Gastrocnemius medialis (tissue), 4 donors: ENCODE measurements around the gene TNS1. TPM values are rescaled to one million over a fixed set of nuclear protein-coding genes. Genes with fewer than 3 reads are reported as not detected.
A peak's percentile ranks its signal among the peaks of the same experiment; 100 is the strongest.

Experiments used
- ATAC-seq, 2 donors: fragments of 150-250 bp; one replicate each; pipeline ENCODE4 v1.9.1; 2016
- DNase-seq, 2 donors: peaks; one replicate each; pipeline ENCODE4 v3.0.0-alpha.2; 2019
- H3K27ac ChIP-seq, 4 donors: fragments of 200-600 bp; sonication (generic); 1 replicate in 1 of 4; 2 replicates in 3 of 4; pipeline ENCODE4 v1.5.1; 2016 to 2018; ENCODE audit warnings: mild to moderate bottlenecking in 2 of 4, moderate library complexity in 1 of 4
- H3K27me3 ChIP-seq, 3 donors: fragments of 200-600 bp; sonication (generic) in 2 of 3; 1 replicate in 1 of 3; 2 replicates in 2 of 3; pipeline versions ENCODE4 v1.5.1 to v1.6.0; 2016 to 2019; ENCODE audit warnings: mild to moderate bottlenecking in 1 of 3, moderate library complexity in 1 of 3
- H3K36me3 ChIP-seq, 2 donors: fragments of 200-600 bp; sonication (generic) in 1 of 2; one replicate each; pipeline ENCODE4 v1.5.1; 2017 to 2018
- H3K4me1 ChIP-seq, 2 donors: fragments of 200-600 bp; sonication (generic) in 1 of 2; one replicate each; pipeline ENCODE4 v1.5.1; 2016 to 2017; ENCODE audit warnings: mild to moderate bottlenecking in 2 of 2
- H3K4me3 ChIP-seq, 4 donors: fragments of 200-600 bp; sonication (generic) in 3 of 4; 1 replicate in 1 of 4; 2 replicates in 3 of 4; pipeline ENCODE4 v1.5.1; 2016 to 2019; ENCODE audit warnings: mild to moderate bottlenecking in 2 of 4
- H3K9me3 ChIP-seq, 3 donors: fragments of 200-600 bp; sonication (generic) in 2 of 3; 1 replicate in 1 of 3; 2 replicates in 2 of 3; pipeline ENCODE4 v1.5.1; 2016 to 2019
- CTCF ChIP-seq, 5 experiments: fragments of 450-650 bp in 3 of 5; fragments of 200-600 bp in 2 of 5; sonication (generic) in 2 of 5; IDR thresholded peaks in 4 of 5; conservative IDR thresholded peaks in 1 of 5; 1 replicate in 4 of 5; 2 replicates in 1 of 5; pipeline ENCODE4 v1.5.1; 2016 to 2019; ENCODE audit warnings: antibody characterized with exemption in 5 of 5, mild to moderate bottlenecking in 3 of 5, moderate library complexity in 3 of 5
- POLR2A ChIP-seq, 2 donors: fragments of 450-650 bp; IDR thresholded peaks; one replicate each; pipeline ENCODE4 v1.6.1; 2017; ENCODE audit warnings: antibody characterized with exemption in 2 of 2, mild to moderate bottlenecking in 2 of 2, moderate library complexity in 2 of 2
- in situ Hi-C, 4 donors: fragments of 200-750 bp; cut with MboI; loops; one replicate each; pipeline versions ENCODE4 v1.15.0 to v1.8.0; 2017; ENCODE audit warnings: low sequenced_read_pairs in 4 of 4
- intact Hi-C: fragments of 100-400 bp; cut with DNase I; formaldehyde crosslinking; loops from one replicate; pipeline ENCODE4 v1.15.1; 2023; ENCODE audit warnings: low total_unique reads
- total RNA-seq, 4 donors: library from RNA; depleted of rRNA; stranded (reverse); fragments of >200 nt; gene quantifications; one replicate each; pipeline versions ENCODE4 v1.1.0 to v1.2.3, GENCODE V29; 2016

The TNS1 gene
- total RNA-seq, 4 donors from 2014 or later, result 407 to 670 (median 484) TPM

GRCh38 chr2:217977840-217978535, 24.8 kb downstream of the TNS1 start:
- Histone ChIP-seq H3K4me3 (peak overlapping the region; percentile 52 to 60 (median 55)), H3K27ac (peak overlapping the region; percentile 56 to 74 (median 70)), H3K27me3 (no peaks in the 10 kb centered on the region), H3K9me3 (no peaks in the 10 kb centered on the region), H3K4me1 (peaks cover 32 to 55% of the 10 kb centered on the region in 2 donors), H3K36me3 (no peaks in the 10 kb centered on the region)
- intact Hi-C loops (no loop called here), in situ Hi-C loops (no loop called here)
- no peak for TF ChIP-seq POLR2A (IDR thresholded peaks at IDR 0.05)
- no peak for TF ChIP-seq CTCF (IDR thresholded peaks at IDR 0.05 in 4 of 5, conservative IDR thresholded peaks at IDR 0.05 in 1 of 5)
- ATAC-seq, result no peak
- no peak for DNase-seq

GRCh38 chr2:217976301-217976700, 26.5 kb downstream of the TNS1 start:
- Histone ChIP-seq H3K4me1 (peaks cover 43 to 57% of the 10 kb centered on the region in 2 donors), H3K4me3 (no peak overlapping the region), H3K36me3 (no peaks in the 10 kb centered on the region), H3K27me3 (no peaks in the 10 kb centered on the region), H3K9me3 (no peaks in the 10 kb centered on the region), H3K27ac (no peak overlapping the region)
- TF ChIP-seq CTCF (IDR thresholded peaks at IDR 0.05 in 4 of 5, conservative IDR thresholded peaks at IDR 0.05 in 1 of 5) (no peak), POLR2A (IDR thresholded peaks at IDR 0.05) (no peak)
- intact Hi-C loops (no loop called here), in situ Hi-C loops (no loop called here)
- DNase-seq, result no peak
- no peak for ATAC-seq

- H3K4me1 ChIP-seq, result peaks cover 43 to 50% of the 10 kb centered on the region in 2 donors
- H3K27ac ChIP-seq, result no peak overlapping the region
- intact Hi-C loops (no loop called here), in situ Hi-C loops (no loop called here)
- H3K36me3 ChIP-seq, result no peaks in the 10 kb centered on the region
- no peak for ATAC-seq
- H3K4me3 ChIP-seq, result no peak overlapping the region
- no peak for DNase-seq
- TF ChIP-seq CTCF (IDR thresholded peaks at IDR 0.05 in 4 of 5, conservative IDR thresholded peaks at IDR 0.05 in 1 of 5) (no peak), POLR2A (IDR thresholded peaks at IDR 0.05) (no peak)
- no peaks in the 10 kb centered on the region for H3K9me3 ChIP-seq
- no peaks in the 10 kb centered on the region for H3K27me3 ChIP-seq
These were observed 27.2 kb downstream of the TNS1 start for GRCh38 chr2:217975626-217976025.

- Histone ChIP-seq H3K27ac (peak overlapping the region in 1 of 4 donors; percentile 59), H3K4me1 (peaks cover 32 to 40% of the 10 kb centered on the region in 2 donors), H3K27me3 (no peaks in the 10 kb centered on the region), H3K4me3 (no peak overlapping the region), H3K36me3 (no peaks in the 10 kb centered on the region), H3K9me3 (no peaks in the 10 kb centered on the region)
- in situ Hi-C loops, result no loop called here
- DNase-seq, result no peak
- TF ChIP-seq POLR2A (IDR thresholded peaks at IDR 0.05) (no peak), CTCF (IDR thresholded peaks at IDR 0.05 in 4 of 5, conservative IDR thresholded peaks at IDR 0.05 in 1 of 5) (no peak)
- intact Hi-C loops, result no loop called here
- no peak for ATAC-seq
These were observed 28.3 kb downstream of the TNS1 start for GRCh38 chr2:217974389-217975005.
